GM12878 (cell line): ENCODE data around the gene FKBP9. TPM values are rescaled to one million over a fixed set of nuclear protein-coding genes. Genes with fewer than 3 reads are reported as not detected.

Source experiments
- ATAC-seq: fragments of 200-7000 bp; cut with Tn5 transposase; 3 replicates; pipeline ENCODE4 v1.9.1; 2020; ENCODE audit warnings: mild to moderate bottlenecking, moderate library complexity
- BruUV-seq: library from RNA; stranded (reverse); fragments of 400-500 nt; replicated peaks from 2 replicates; lab custom pipeline; 2021; lab: Mats Ljungman, UMichigan
- CTCF ChIA-PET: fragments of 300-600 bp; sonication (Branson Sonifier 250); formaldehyde crosslinking; extraction: SDS; loops from one replicate; lab custom pipeline; 2021; ENCODE audit warnings: inconsistent platforms; lab: Yijun Ruan, JAX
- POLR2A ChIA-PET: fragments of 350-600 bp; formaldehyde crosslinking; extraction: SDS; loops from one replicate; lab custom pipeline; 2021; ENCODE audit warnings: inconsistent platforms; lab: Charles Lee
- RAD21 ChIA-PET: fragments of 300-600 bp; sonication (Branson Sonifier 250); formaldehyde crosslinking; loops from one replicate; lab custom pipeline; 2023; ENCODE audit warnings: antibody characterized with exemption; ENCODE audit not compliant: unreplicated experiment; lab: Charles Lee
- SMC1A ChIA-PET: fragments of 300-600 bp; sonication (Branson Sonifier 250); formaldehyde crosslinking; loops from one replicate; lab custom pipeline; 2023; ENCODE audit not compliant: unreplicated experiment, uncharacterized antibody; lab: Charles Lee
- DNase-seq: peaks from one replicate; pipeline ENCODE4 v3.0.0-alpha.2; 2011; ENCODE audit warnings: low read depth, low spot score
- FAIRE-seq: peaks from 3 replicates; lab custom pipeline; 2011; peaks lifted over from hg19 to GRCh38; lab: Jason Lieb, UNC
- H2AFZ ChIP-seq: 2 replicates; pipeline ENCODE4 v1.6.0; 2011; ENCODE audit warnings: low read depth, low read length, control low read depth; ENCODE audit not compliant: control insufficient read depth
- H3K27ac ChIP-seq: 2 replicates; pipeline ENCODE4 v1.5.1; 2011; ENCODE audit warnings: control low read depth; ENCODE audit not compliant: control insufficient read depth, insufficient read depth
- H3K27me3 ChIP-seq, 2 experiments: replicated peaks in 1 of 2; 2 replicates each; pipeline versions ENCODE4 v1.6.0 to v1.6.1; 2011; ENCODE audit warnings: low read length in 1 of 2; ENCODE audit not compliant: control insufficient read depth in 2 of 2, insufficient read depth in 2 of 2
- H3K36me3 ChIP-seq, 2 experiments: 2 replicates each; pipeline ENCODE4 v1.5.1; 2011; ENCODE audit warnings: low read length in 1 of 2; ENCODE audit not compliant: control insufficient read depth in 2 of 2, insufficient read depth in 2 of 2
- H3K4me1 ChIP-seq: 2 replicates; pipeline ENCODE4 v1.6.1; 2011; ENCODE audit warnings: mild to moderate bottlenecking, low read length, moderate library complexity, mixed read lengths; ENCODE audit not compliant: control insufficient read depth, insufficient read depth
- H3K4me2 ChIP-seq: 2 replicates; pipeline ENCODE4 v1.6.0; 2011; ENCODE audit warnings: control low read depth; ENCODE audit not compliant: control insufficient read depth, insufficient read depth
- H3K4me3 ChIP-seq: fragments of 200-600 bp; sonication (generic); 2 replicates; pipeline ENCODE4 v1.5.1; 2016
- H3K79me2 ChIP-seq: 2 replicates; pipeline ENCODE4 v1.6.0; 2011; ENCODE audit warnings: low read length; ENCODE audit not compliant: control insufficient read depth, insufficient read depth
- H3K9ac ChIP-seq: 2 replicates; pipeline ENCODE4 v1.8.0; 2011; ENCODE audit warnings: low read length, control low read depth, mixed read lengths; ENCODE audit not compliant: control insufficient read depth, insufficient read depth
- H3K9me3 ChIP-seq: replicated peaks from 3 replicates; pipeline ENCODE4 v1.5.1; 2011; ENCODE audit warnings: mild to moderate bottlenecking, low read length; ENCODE audit not compliant: control insufficient read depth, insufficient read depth
- H4K20me1 ChIP-seq: 2 replicates; pipeline ENCODE4 v1.6.0; 2011; ENCODE audit not compliant: control insufficient read depth, insufficient read depth
- E2F8 ChIP-seq: fragments of 450-650 bp; IDR thresholded peaks from 2 replicates; pipeline ENCODE4 v1.6.1; 2018; ENCODE audit warnings: mild to moderate bottlenecking, low read depth, moderate library complexity; ENCODE audit not compliant: partially characterized antibody
- GABPA ChIP-seq: IDR thresholded peaks from 2 replicates; pipeline ENCODE4 v1.6.1; 2014; ENCODE audit warnings: antibody characterized with exemption, low read depth, mild to moderate bottlenecking, inconsistent platforms
- PAX8 ChIP-seq: fragments of 450-650 bp; IDR thresholded peaks from 2 replicates; pipeline ENCODE4 v1.6.1; 2017; ENCODE audit warnings: mild to moderate bottlenecking, moderate library complexity
- POU2F2 ChIP-seq: IDR thresholded peaks from 3 replicates; pipeline ENCODE4 v1.6.1; 2011; ENCODE audit warnings: low read depth, mild to moderate bottlenecking, low read length, borderline replicate concordance
- SMC3 ChIP-seq: IDR thresholded peaks from 2 replicates; pipeline ENCODE4 v1.6.1; 2011; ENCODE audit warnings: low read length, improper control_type of control experiment, borderline replicate concordance
- WRNIP1 ChIP-seq: IDR thresholded peaks from 2 replicates; pipeline ENCODE4 v1.6.1; 2011; ENCODE audit warnings: low read depth, low read length, improper control_type of control experiment, borderline replicate concordance
- WGBS: methylation state at CpG from one replicate; pipeline ENCODE4 v1.1.6; 2016; ENCODE audit warnings: low lambda C conversion rate; ENCODE audit not compliant: insufficient replicate concordance, insufficient coverage; ENCODE audit errors: missing lambda C conversion rate; 5-methylcytosine and 5-hydroxymethylcytosine counted together
- in situ Hi-C: fragments of 300-500 bp; cut with MboI; formaldehyde crosslinking; loops from 9 replicates; pipeline ENCODE4 v1.14.3; 2018; ENCODE audit warnings: mixed read lengths
- intact Hi-C: fragments of 100-400 bp; cut with micrococcal nuclease; formaldehyde crosslinking; loops from one replicate; pipeline ENCODE4 v1.14.2; 2022; ENCODE audit not compliant: unreplicated experiment
- polyA plus RNA-seq, 11 experiments: library from polyadenylated mRNA; depleted of rRNA in 4 of 11; unstranded in 6 of 11; stranded (reverse) in 5 of 11; fragments of >200 nt; fragmentation: Nextera tagmentation in 4 of 11; fragmentation: Illumina TruSeq in 1 of 11; extraction: Ambion mirVana in 4 of 11; extraction: Trizol in 1 of 11; gene quantifications; 1 replicate in 1 of 11; 2 replicates in 10 of 11; pipeline versions ENCODE4 v1.2.1 to v1.2.3, GENCODE V29; 2011 to 2016; ENCODE audit warnings: inconsistent platforms in 2 of 11, missing spikeins in 2 of 11, low read depth in 1 of 11
- total RNA-seq, 4 experiments: library from RNA; depleted of rRNA in 3 of 4; stranded (reverse); fragments of >200 nt in 3 of 4; fragmentation: Illumina TruSeq in 1 of 4; extraction: Trizol in 1 of 4; gene quantifications; 2 replicates each; pipeline versions ENCODE4 v1.2.1 to v1.2.3, GENCODE V29; 2013 to 2021

Gene FKBP9
- total and polyA plus RNA-seq, 10 of the 15 experiments (the other 5 are each of a cell fraction or from before 2014, with no cell fraction given), result 0.04 to 6.6 (median 2.6) TPM

GRCh38 chr7:33039903-33040292 is 82.7 kb downstream of the FKBP9 start:
- in situ Hi-C loops (no loop called here), intact Hi-C loops (loop anchor here (5.0 kb wide), 2 partner anchors 148 to 1018 kb away; partner anchors contain the start of gene KBTBD2)
- Histone ChIP-seq H3K4me1 (peaks cover 2% of the 10 kb centered on the region; the same call in 1 of the 2 replicates), H3K9ac (peak overlapping the region; percentile 73), H3K79me2 (peaks cover 90% of the 10 kb centered on the region), H3K36me3 (peaks cover 0 to 5% of the 10 kb centered on the region in 2 experiments; a peak in 1 of 4 replicates), H3K9me3 (no peaks in the 10 kb centered on the region; the same call in 1 of the 3 replicates), H3K4me3 (peak overlapping the region; percentile 78), H3K27me3 (no peaks in the 10 kb centered on the region), H2AFZ (no peak overlapping the region), H3K4me2 (peak overlapping the region; percentile 80; the same call in 1 of the 2 replicates), H3K27ac (peak overlapping the region; percentile 71), H4K20me1 (0 out of 2 replicates have a peak, but pooled peaks cover 2% of the 10 kb centered on the region)
- TF ChIP-seq SMC3 (no peak), GABPA (no peak), E2F8 (no peak), WRNIP1 (no peak), POU2F2 (no peak), PAX8 (0 out of 2 replicates have a peak, but pooled peaks have one; percentile 14)
- WGBS, result 7% methylated on average over 1 of the region's 1 CpG
- no peak for FAIRE-seq
- DNase-seq, result no peak
- CTCF ChIA-PET, result interaction anchor here (0.6 to 4.9 kb wide), 12 partner anchors 9 to 194 kb away, joined by 3 to 33 read pairs (median 5); partner anchors contain the start of gene RP9
- peak; percentile 17 for ATAC-seq
- POLR2A ChIA-PET, result interaction anchor here (0.6 to 3.2 kb wide), 5 partner anchors 11 to 162 kb away, joined by 3 to 30 read pairs (median 6); partner anchors contain the start of genes KBTBD2 and NT5C3A
- BruUV-seq, result no TSS peak
- SMC1A ChIA-PET, result interaction anchor here (0.6 to 3.2 kb wide), 17 partner anchors 9 to 1652 kb away, joined by 3 to 31 read pairs (median 4); partner anchors contain the start of genes NT5C3A and RP9
- RAD21 ChIA-PET, result interaction anchor here (1.1 to 4.6 kb wide), 8 partner anchors 9 to 193 kb away, joined by 3 to 29 read pairs (median 10); partner anchors contain the start of genes KBTBD2, NT5C3A and RP9
